Endothelial cell of umbilical vein (primary cell): ENCODE measurements around the gene EIF4A3. TPM values are rescaled to one million over a fixed set of nuclear protein-coding genes. Genes with fewer than 3 reads are reported as not detected.

Source experiments
- BruUV-seq: library from RNA; stranded (reverse); fragments of 400-500 nt; replicated peaks from 2 replicates; lab custom pipeline; 2021; lab: Mats Ljungman, UMichigan
- CTCF ChIA-PET: fragments of 300-600, 350-600 bp; sonication (Branson Sonifier 250); formaldehyde crosslinking; loops from one replicate; lab custom pipeline; 2021; ENCODE audit warnings: antibody characterized with exemption, inconsistent platforms; lab: Charles Lee
- POLR2A ChIA-PET: fragments of 300-600, 350-600 bp; sonication (Branson Sonifier 250); formaldehyde crosslinking; loops from one replicate; lab custom pipeline; 2021; ENCODE audit warnings: antibody characterized with exemption, inconsistent platforms; lab: Charles Lee
- DNase-seq: peaks from one replicate; pipeline ENCODE4 v3.0.0-alpha.2; 2011; ENCODE audit warnings: low read depth, low spot score
- FAIRE-seq: peaks from 2 replicates; lab custom pipeline; 2011; peaks lifted over from hg19 to GRCh38; lab: Jason Lieb, UNC
- H2AFZ ChIP-seq: 2 replicates; pipeline ENCODE4 v1.6.0; 2012; ENCODE audit warnings: low read depth, low read length, control low read depth, inconsistent platforms
- H3K27ac ChIP-seq: 2 replicates; pipeline ENCODE4 v1.5.1; 2011; ENCODE audit warnings: low read depth, mild to moderate bottlenecking, control low read depth, low read length, moderate library complexity; ENCODE audit not compliant: insufficient read depth
- H3K27me3 ChIP-seq, 2 experiments: 2 replicates each; pipeline versions ENCODE4 v1.6.0 to v1.6.1; 2011; ENCODE audit warnings: low read length in 2 of 2, mixed read lengths in 1 of 2; ENCODE audit not compliant: control insufficient read depth in 2 of 2, insufficient read depth in 2 of 2
- H3K36me3 ChIP-seq, 2 experiments: 2 replicates in 1 of 2; 3 replicates in 1 of 2; pipeline ENCODE4 v1.5.1; 2011; ENCODE audit warnings: low read length in 2 of 2, mild to moderate bottlenecking in 1 of 2, moderate library complexity in 1 of 2; ENCODE audit not compliant: control insufficient read depth in 2 of 2, insufficient read depth in 2 of 2; ENCODE audit errors: extremely low read depth in 1 of 2
- H3K4me1 ChIP-seq: 3 replicates; pipeline ENCODE4 v1.5.1; 2011; ENCODE audit warnings: mild to moderate bottlenecking, low read length; ENCODE audit not compliant: control insufficient read depth, insufficient read depth; ENCODE audit errors: extremely low read depth
- H3K4me2 ChIP-seq: 2 replicates; pipeline ENCODE4 v1.6.1; 2011; ENCODE audit warnings: low read length, control low read depth, mixed read lengths; ENCODE audit not compliant: insufficient read depth
- H3K4me3 ChIP-seq, 3 experiments: fragments of 200-600 bp in 1 of 3; sonication (generic), shearing (Covaris generic) in 1 of 3; replicated peaks in 1 of 3; 2 replicates each; pipeline ENCODE4 v1.5.1; 2011 to 2016; ENCODE audit warnings: control low read depth in 3 of 3, low read length in 3 of 3, mild to moderate bottlenecking in 2 of 3, inconsistent platforms in 1 of 3, low read depth in 1 of 3, moderate library complexity in 1 of 3; ENCODE audit not compliant: insufficient read depth in 1 of 3
- H3K79me2 ChIP-seq: 2 replicates; pipeline ENCODE4 v1.6.0; 2012; ENCODE audit warnings: low read length, inconsistent platforms; ENCODE audit not compliant: control insufficient read depth, insufficient read depth
- H3K9ac ChIP-seq: replicated peaks from 2 replicates; pipeline ENCODE3; 2011; ENCODE audit warnings: low read length, control low read depth; ENCODE audit not compliant: insufficient read depth; ENCODE audit errors: extremely low read depth
- H3K9me1 ChIP-seq: replicated peaks from 3 replicates; pipeline ENCODE4 v1.6.0; 2011; ENCODE audit warnings: mild to moderate bottlenecking, low read length; ENCODE audit not compliant: control insufficient read depth, insufficient read depth; ENCODE audit errors: extremely low read depth
- H3K9me3 ChIP-seq: replicated peaks from 2 replicates; pipeline ENCODE4 v1.5.1; 2012; ENCODE audit warnings: low read length, inconsistent platforms; ENCODE audit not compliant: control insufficient read depth, insufficient read depth
- H4K20me1 ChIP-seq: replicated peaks from 2 replicates; pipeline ENCODE3; 2011; ENCODE audit warnings: mild to moderate bottlenecking, low read length; ENCODE audit not compliant: control insufficient read depth, insufficient read depth; ENCODE audit errors: extremely low read depth
- CTCF ChIP-seq, 2 donors: IDR thresholded peaks; 1 replicate in 1 of 2; 2 replicates in 1 of 2; pipeline ENCODE4 v1.5.1; 2011; ENCODE audit warnings: low read length in 2 of 2, mild to moderate bottlenecking in 2 of 2, moderate library complexity in 2 of 2, control low read depth in 1 of 2, inconsistent platforms in 1 of 2, low read depth in 1 of 2; ENCODE audit not compliant: insufficient read depth in 1 of 2; ENCODE audit errors: extremely low read depth in 1 of 2
- EZH2 ChIP-seq: IDR thresholded peaks from 2 replicates; pipeline ENCODE4 v1.6.1; 2012; ENCODE audit warnings: borderline replicate concordance, low read depth, mild to moderate bottlenecking, moderate library complexity, low read length, inconsistent platforms; ENCODE audit not compliant: severe bottlenecking
- FOS ChIP-seq: IDR thresholded peaks from 2 replicates; pipeline ENCODE4 v1.6.1; 2011; ENCODE audit warnings: mild to moderate bottlenecking, low read length, moderate library complexity, borderline replicate concordance; ENCODE audit not compliant: insufficient read depth
- GATA2 ChIP-seq: IDR thresholded peaks from 2 replicates; pipeline ENCODE4 v1.7.0; 2011; ENCODE audit warnings: low read depth, mild to moderate bottlenecking, moderate library complexity, mixed read lengths, low read length; ENCODE audit not compliant: insufficient read length, insufficient read depth
- JUN ChIP-seq: IDR thresholded peaks from 2 replicates; pipeline ENCODE4 v1.6.1; 2011; ENCODE audit warnings: borderline replicate concordance, low read depth; ENCODE audit not compliant: insufficient read length, insufficient read depth
- MAX ChIP-seq: IDR thresholded peaks from 2 replicates; pipeline ENCODE4 v1.6.1; 2011; ENCODE audit not compliant: insufficient read depth, insufficient read length
- MYC ChIP-seq: IDR thresholded peaks from one replicate; pipeline ENCODE4 v1.6.1; 2011; ENCODE audit warnings: mild to moderate bottlenecking, low read depth, low read length
- POLR2A ChIP-seq: IDR thresholded peaks from 2 replicates; pipeline ENCODE4 v1.6.1; 2012; ENCODE audit warnings: low read depth, mild to moderate bottlenecking, control low read depth, low read length
- POLR2AphosphoS5 ChIP-seq: IDR thresholded peaks from 2 replicates; pipeline ENCODE4 v1.6.1; 2012; ENCODE audit warnings: low read depth, mild to moderate bottlenecking, control low read depth, low read length, moderate library complexity; ENCODE audit not compliant: insufficient read depth
- dilution Hi-C: fragments of 300-500 bp; cut with MboI; formaldehyde crosslinking; loops from one replicate; pipeline ENCODE4 v1.15.0; 2019; ENCODE audit warnings: low sequenced_read_pairs; ENCODE audit not compliant: extremely low pct_ligation_motif_present
- intact Hi-C: fragments of 100-400 bp; cut with micrococcal nuclease; formaldehyde crosslinking; loops from one replicate; pipeline ENCODE4 v1.10.0; 2022
- polyA plus RNA-seq, 4 experiments: library from polyadenylated mRNA; depleted of rRNA in 3 of 4; stranded (reverse) in 3 of 4; unstranded in 1 of 4; fragments of >200 nt; gene quantifications; 2 replicates each; pipeline versions ENCODE4 v1.2.1 to v1.2.3, GENCODE V29; 2011 to 2012; ENCODE audit warnings: missing spikeins in 1 of 4
- total RNA-seq: library from RNA; stranded (reverse); gene quantifications from 2 replicates; pipeline ENCODE4 v1.2.3, GENCODE V29; 2021

EIF4A3 gene
- total and polyA plus RNA-seq, 2 donors (not counting 3 experiments of a cell fraction or from before 2014, with no cell fraction given), result 90.4 to 94.5 TPM

- H3K79me2 ChIP-seq, result no peaks in the 10 kb centered on the region
- no peak for FAIRE-seq
- no peaks in the 10 kb centered on the region for H3K4me1 ChIP-seq
- peaks cover 4% of the 10 kb centered on the region in 2 experiments for H3K27me3 ChIP-seq
- intact Hi-C loops, result no loop called here
- no peaks in the 10 kb centered on the region for H3K9me1 ChIP-seq
- no peaks in the 10 kb centered on the region for H3K36me3 ChIP-seq
- no peak within 1 kb of the TSS for H3K4me3 ChIP-seq
- no peaks in the 10 kb centered on the region for H4K20me1 ChIP-seq
- CTCF ChIA-PET, result no interaction called here
- dilution Hi-C loops, result no loop called here
- H3K4me2 ChIP-seq, result no peak within 1 kb of the TSS
- BruUV-seq, result no TSS peak
- H2AFZ ChIP-seq, result no peak within 1 kb of the TSS
- no peak for DNase-seq
- no peak within 1 kb of the TSS for H3K27ac ChIP-seq
- POLR2A ChIA-PET, result no interaction called here
- no peak for TF ChIP-seq CTCF (IDR thresholded peaks at IDR 0.05; ENCODE audit: extremely low read depth in 1 of 2, insufficient read depth in 1 of 2, low read depth in 1 of 2, low read length in 2 of 2)
- TF ChIP-seq EZH2, result no peak
- TF ChIP-seq JUN, result no peak
- TF ChIP-seq FOS, result no peak
- no peak for TF ChIP-seq MYC
- TF ChIP-seq MAX, result no peak
- TF ChIP-seq GATA2, result no peak
- no peak for TF ChIP-seq POLR2A
- TF ChIP-seq POLR2AphosphoS5, result no peak
- H3K9me3 ChIP-seq, result no peaks in the 10 kb centered on the region
- H3K9ac ChIP-seq, result no peak within 1 kb of the TSS
Measured at GRCh38 chr17:80169784-80170500, 23.0 kb upstream of the EIF4A3 start, which contains the start of gene CARD14. CARD14 (plus strand) TSS chr17:80170030; CDS start chr17:80181439, 11,409 bp downstream.
